Liver (tissue), 10 donors: ENCODE data around the gene RNF212. TPM values are rescaled to one million over a fixed set of nuclear protein-coding genes. Genes with fewer than 3 reads are reported as not detected.

Source experiments
- DNase-seq: peaks from one replicate; pipeline ENCODE4 v3.0.0-alpha.2; 2017; ENCODE audit warnings: low spot score
- H3K27ac ChIP-seq, 2 donors: one replicate each; pipeline ENCODE4 v1.7.0; 2013; ENCODE audit warnings: inconsistent platforms in 2 of 2, low read length in 2 of 2, control low read depth in 1 of 2, low read depth in 1 of 2, mild to moderate bottlenecking in 1 of 2
- H3K27me3 ChIP-seq, 4 donors: one replicate each; pipeline versions ENCODE4 v1.6.1 to v1.7.0; 2013; ENCODE audit warnings: low read length in 3 of 4, inconsistent platforms in 1 of 4, mild to moderate bottlenecking in 1 of 4, moderate library complexity in 1 of 4; ENCODE audit not compliant: control insufficient read depth in 4 of 4, insufficient read depth in 4 of 4
- H3K36me3 ChIP-seq, 4 donors: one replicate each; pipeline versions ENCODE4 v1.6.1 to v1.7.0; 2013; ENCODE audit warnings: low read length in 3 of 4, mild to moderate bottlenecking in 3 of 4, low read depth in 1 of 4, moderate library complexity in 1 of 4; ENCODE audit not compliant: control insufficient read depth in 4 of 4, insufficient read depth in 3 of 4
- H3K4me1 ChIP-seq, 4 donors: one replicate each; pipeline versions ENCODE4 v1.6.1 to v1.7.0; 2013; ENCODE audit warnings: low read length in 3 of 4, mild to moderate bottlenecking in 3 of 4, moderate library complexity in 1 of 4; ENCODE audit not compliant: control insufficient read depth in 4 of 4, insufficient read depth in 4 of 4
- H3K4me3 ChIP-seq, 3 donors: one replicate each; pipeline versions ENCODE4 v1.6.1 to v1.7.0; 2013; ENCODE audit warnings: low read length in 3 of 3, control low read depth in 1 of 3, low read depth in 1 of 3, mild to moderate bottlenecking in 1 of 3
- H3K9ac ChIP-seq, 2 donors: one replicate each; pipeline ENCODE4 v1.7.0; 2013; ENCODE audit warnings: low read length in 2 of 2, mild to moderate bottlenecking in 2 of 2, moderate library complexity in 2 of 2, control low read depth in 1 of 2, low read depth in 1 of 2
- H3K9me3 ChIP-seq, 4 donors: one replicate each; pipeline versions ENCODE4 v1.6.1 to v1.7.0; 2013; ENCODE audit warnings: low read length in 3 of 4; ENCODE audit not compliant: control insufficient read depth in 4 of 4
- CTCF ChIP-seq: fragments of 150-350 bp; IDR thresholded peaks from 2 replicates; pipeline ENCODE4 v1.5.1; 2017; ENCODE audit warnings: improper control_type of control experiment, low read depth, low read length; ENCODE audit not compliant: missing input control
- FOXA2 ChIP-seq: IDR thresholded peaks from 2 replicates; pipeline ENCODE4 v1.6.1; 2016; ENCODE audit warnings: antibody characterized with exemption
- MAX ChIP-seq: IDR thresholded peaks from 2 replicates; pipeline ENCODE4 v1.6.1; 2016; ENCODE audit warnings: antibody characterized with exemption
- NR2F2 ChIP-seq: IDR thresholded peaks from 2 replicates; pipeline ENCODE4 v1.6.1; 2016; ENCODE audit warnings: antibody characterized with exemption
- RAD21 ChIP-seq, 2 donors: IDR thresholded peaks; 2 replicates each; pipeline ENCODE4 v1.6.1; 2016; ENCODE audit warnings: antibody characterized with exemption in 2 of 2, mild to moderate bottlenecking in 2 of 2
- SP1 ChIP-seq: IDR thresholded peaks from 2 replicates; pipeline ENCODE4 v1.6.1; 2018; ENCODE audit warnings: antibody characterized with exemption, mild to moderate bottlenecking
- TAF1 ChIP-seq: conservative IDR thresholded peaks from 2 replicates; pipeline ENCODE4 v1.6.1; 2016; ENCODE audit warnings: antibody characterized with exemption, mild to moderate bottlenecking
- YY1 ChIP-seq: IDR thresholded peaks from 2 replicates; pipeline ENCODE4 v1.6.1; 2016; ENCODE audit warnings: antibody characterized with exemption, mild to moderate bottlenecking
- WGBS: extraction: QIAGEN DNeasy Blood & Tissue Kit; methylation state at CpG from one replicate; pipeline ENCODE4 v1.1.7; 2013; 5-methylcytosine and 5-hydroxymethylcytosine counted together
- polyA plus RNA-seq, 2 donors: library from polyadenylated mRNA; stranded (reverse) in 1 of 2; unstranded in 1 of 2; fragments of 200-250 nt in 1 of 2; fragments of >200 nt in 1 of 2; fragmentation: Nextera tagmentation in 1 of 2; extraction: Ambion mirVana in 1 of 2; gene quantifications; one replicate each; pipeline versions ENCODE4 v1.2.1 to v1.2.3, GENCODE V29; 2013 to 2015
- small RNA-seq: library from RNA; depleted of rRNA; stranded (forward); fragments of <200 nt; gene quantifications from one replicate; pipeline ENCODE3, GENCODE V24; 2014
- total RNA-seq, 2 donors: library from RNA; depleted of rRNA; stranded (reverse); fragments of >200 nt; gene quantifications; one replicate each; pipeline ENCODE4 v1.2.3, GENCODE V29; 2014
- TF ChIP-seq, protein P1 (sequence below): IDR thresholded peaks from 2 replicates; pipeline ENCODE4 v1.6.1; 2016; ENCODE audit warnings: antibody characterized with exemption, mild to moderate bottlenecking
- donor health status: healthy.
- donor health status: healthy.
- donor health status: healthy.
- donor health status: healthy.
- donor health status: healthy.

Gene RNF212
- total and polyA plus RNA-seq, 4 donors = 0.32 to 0.47 (median 0.38) TPM; not detected in 1

DNA sequence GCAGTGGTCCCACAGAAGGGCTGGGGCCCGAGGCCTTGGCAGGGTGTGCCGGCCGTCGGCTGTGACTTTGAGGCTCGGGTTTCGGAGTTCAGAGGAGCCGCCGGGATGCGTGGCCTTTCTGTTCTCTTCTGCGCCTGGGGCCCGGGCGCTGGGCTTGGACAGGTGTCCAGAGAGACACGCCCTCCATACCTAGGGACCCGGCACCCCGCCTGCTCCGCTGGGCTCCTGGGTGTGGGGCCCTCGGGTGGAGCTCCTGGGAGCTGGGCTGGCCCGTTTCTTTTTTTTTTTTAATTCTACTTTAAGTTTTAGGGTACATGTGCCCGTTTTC lies 90.7 kb downstream of the RNF212 start:
- H3K9me3 ChIP-seq = no peaks in the 10 kb centered on the region
- peaks cover 0 to 5% (median 0%) of the 10 kb centered on the region in 4 donors for H3K4me1 ChIP-seq
- WGBS = 86% methylated on average over 19 of the region's 19 CpGs
- no peak overlapping the region for H3K27ac ChIP-seq
- no peak overlapping the region for H3K9ac ChIP-seq
- no peaks in the 10 kb centered on the region for H3K27me3 ChIP-seq
- TF ChIP-seq SP1 (no peak), TAF1 (no peak), NR2F2 (no peak), YY1 (no peak)
- DNase-seq = no peak
- no peak overlapping the region for H3K4me3 ChIP-seq
- H3K36me3 ChIP-seq = peaks cover 0 to 17% (median 10%) of the 10 kb centered on the region in 4 donors

DNA sequence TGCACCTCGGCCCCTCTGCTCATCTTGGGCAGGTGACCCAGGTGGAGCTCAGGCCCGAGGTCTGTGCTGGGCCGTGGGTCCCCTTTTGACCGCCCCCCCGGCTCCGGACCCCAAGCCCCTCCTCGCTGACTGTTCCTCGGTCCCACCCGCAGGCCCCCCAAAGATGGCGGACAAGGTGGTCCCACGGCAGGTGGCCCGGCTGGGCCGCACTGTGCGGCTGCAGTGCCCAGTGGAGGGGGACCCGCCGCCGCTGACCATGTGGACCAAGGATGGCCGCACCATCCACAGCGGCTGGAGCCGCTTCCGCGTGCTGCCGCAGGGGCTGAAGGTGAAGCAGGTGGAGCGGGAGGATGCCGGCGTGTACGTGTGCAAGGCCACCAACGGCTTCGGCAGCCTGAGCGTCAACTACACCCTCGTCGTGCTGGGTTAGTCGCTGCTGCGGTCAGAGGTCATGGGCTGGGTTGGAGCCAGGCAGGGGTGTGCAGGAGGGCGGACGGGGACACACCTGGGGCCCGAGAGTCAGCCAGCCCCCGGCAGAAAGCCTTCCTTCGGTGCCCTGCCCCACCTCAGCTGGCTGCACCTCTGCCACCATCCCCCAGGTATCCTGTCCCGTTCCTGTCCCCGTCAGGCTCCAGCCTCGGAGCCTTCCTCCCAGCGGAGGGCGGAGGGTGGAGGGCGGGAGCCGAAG lies 91.2 kb downstream of the RNF212 start:
- Histone ChIP-seq H3K4me1 (peaks cover 0 to 4% (median 0%) of the 10 kb centered on the region in 4 donors), H3K36me3 (peaks cover 0 to 17% (median 10%) of the 10 kb centered on the region in 4 donors), H3K27me3 (no peaks in the 10 kb centered on the region), H3K9me3 (no peaks in the 10 kb centered on the region), H3K9ac (no peak overlapping the region), H3K27ac (no peak overlapping the region), H3K4me3 (no peak overlapping the region)
- 92% methylated on average over 46 of the region's 46 CpGs for WGBS
- DNase-seq = no peak
- TF ChIP-seq, protein P1, sequence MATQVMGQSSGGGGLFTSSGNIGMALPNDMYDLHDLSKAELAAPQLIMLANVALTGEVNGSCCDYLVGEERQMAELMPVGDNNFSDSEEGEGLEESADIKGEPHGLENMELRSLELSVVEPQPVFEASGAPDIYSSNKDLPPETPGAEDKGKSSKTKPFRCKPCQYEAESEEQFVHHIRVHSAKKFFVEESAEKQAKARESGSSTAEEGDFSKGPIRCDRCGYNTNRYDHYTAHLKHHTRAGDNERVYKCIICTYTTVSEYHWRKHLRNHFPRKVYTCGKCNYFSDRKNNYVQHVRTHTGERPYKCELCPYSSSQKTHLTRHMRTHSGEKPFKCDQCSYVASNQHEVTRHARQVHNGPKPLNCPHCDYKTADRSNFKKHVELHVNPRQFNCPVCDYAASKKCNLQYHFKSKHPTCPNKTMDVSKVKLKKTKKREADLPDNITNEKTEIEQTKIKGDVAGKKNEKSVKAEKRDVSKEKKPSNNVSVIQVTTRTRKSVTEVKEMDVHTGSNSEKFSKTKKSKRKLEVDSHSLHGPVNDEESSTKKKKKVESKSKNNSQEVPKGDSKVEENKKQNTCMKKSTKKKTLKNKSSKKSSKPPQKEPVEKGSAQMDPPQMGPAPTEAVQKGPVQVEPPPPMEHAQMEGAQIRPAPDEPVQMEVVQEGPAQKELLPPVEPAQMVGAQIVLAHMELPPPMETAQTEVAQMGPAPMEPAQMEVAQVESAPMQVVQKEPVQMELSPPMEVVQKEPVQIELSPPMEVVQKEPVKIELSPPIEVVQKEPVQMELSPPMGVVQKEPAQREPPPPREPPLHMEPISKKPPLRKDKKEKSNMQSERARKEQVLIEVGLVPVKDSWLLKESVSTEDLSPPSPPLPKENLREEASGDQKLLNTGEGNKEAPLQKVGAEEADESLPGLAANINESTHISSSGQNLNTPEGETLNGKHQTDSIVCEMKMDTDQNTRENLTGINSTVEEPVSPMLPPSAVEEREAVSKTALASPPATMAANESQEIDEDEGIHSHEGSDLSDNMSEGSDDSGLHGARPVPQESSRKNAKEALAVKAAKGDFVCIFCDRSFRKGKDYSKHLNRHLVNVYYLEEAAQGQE = no peak
- TF ChIP-seq CTCF = no peak
- no peak for TF ChIP-seq TAF1
- TF ChIP-seq SP1 = no peak
- no peak for TF ChIP-seq MAX
- TF ChIP-seq RAD21 (IDR thresholded peaks at IDR 0.05) = no peak
- TF ChIP-seq FOXA2 = no peak

Small RNA genes lying within 50 kb of the gene (small RNA-seq; reads per million reads assigned to genes)
- not detected for gene RF00554

Other genes starting within 250 kb of the RNF212 start
- 10 to 100 TPM; 43.7 to 69.7 TPM for gene GAK, start 181.2 kb downstream of the RNF212 start, total RNA-seq
- gene GAK, start 181.2 kb downstream of the RNF212 start, polyA plus RNA-seq = 10 to 100 TPM; 27.4 to 50.3 TPM
- gene TMEM175, start 181.1 kb downstream of the RNF212 start, total RNA-seq = 10 to 100 TPM; 18.6 to 26.0 TPM
- 10 to 100 TPM; 25.0 to 26.3 TPM for gene TMEM175, start 181.1 kb downstream of the RNF212 start, polyA plus RNA-seq
- 1 to 10 TPM; 2.4 to 8.8 TPM for gene DGKQ, start 140.0 kb downstream of the RNF212 start, total RNA-seq
- gene DGKQ, start 140.0 kb downstream of the RNF212 start, polyA plus RNA-seq = 1 to 10 TPM; 1.5 to 4.8 TPM
- 1 to 10 TPM; 3.8 to 4.5 TPM for gene IDUA, start 126.5 kb downstream of the RNF212 start, total RNA-seq
- 1 to 10 TPM; 3.0 to 3.8 TPM for gene IDUA, start 126.5 kb downstream of the RNF212 start, polyA plus RNA-seq
- gene SLC26A1, start 120.2 kb downstream of the RNF212 start, total RNA-seq = 10 to 100 TPM; 34.7 to 41.0 TPM
- 10 to 100 TPM in 1 of 2 donors, 1 to 10 TPM in 1; 5.1 to 17.8 TPM for gene SLC26A1, start 120.2 kb downstream of the RNF212 start, polyA plus RNA-seq
- gene FGFRL1, start 101.9 kb downstream of the RNF212 start, total RNA-seq = 10 to 100 TPM; 15.2 to 29.6 TPM
- 10 to 100 TPM; 14.2 to 49.1 TPM for gene FGFRL1, start 101.9 kb downstream of the RNF212 start, polyA plus RNA-seq
- 10 to 100 TPM; 35.7 to 80.3 TPM for gene SPON2, start 59.0 kb upstream of the RNF212 start, total RNA-seq
- gene SPON2, start 59.0 kb upstream of the RNF212 start, polyA plus RNA-seq = 10 to 100 TPM; 64.5 to 80.2 TPM
- gene CTBP1, start 135.6 kb upstream of the RNF212 start, total RNA-seq = 100 to 1,000 TPM in 1 of 2 donors, 10 to 100 TPM in 1; 88.7 to 156 TPM
- gene CTBP1, start 135.6 kb upstream of the RNF212 start, polyA plus RNA-seq = 10 to 100 TPM; 27.5 to 70.4 TPM
- gene MAEA, start 176.3 kb upstream of the RNF212 start, total RNA-seq = 10 to 100 TPM; 28.7 to 33.9 TPM
- gene MAEA, start 176.3 kb upstream of the RNF212 start, polyA plus RNA-seq = 10 to 100 TPM; 20.9 to 30.9 TPM
- gene UVSSA, start 233.6 kb upstream of the RNF212 start, total RNA-seq = 10 to 100 TPM in 1 of 2 donors, 1 to 10 TPM in 1; 4.1 to 18.3 TPM
- 1 to 10 TPM; 2.2 to 3.1 TPM for gene UVSSA, start 233.6 kb upstream of the RNF212 start, polyA plus RNA-seq